H1 (cell line): Measurements from ENCODE around the gene SPSB1. TPM values are rescaled to one million over a fixed set of nuclear protein-coding genes. Genes with fewer than 3 reads are reported as not detected.

Source experiments
- CTCF ChIA-PET: fragments of 300-600 bp; sonication (Branson Sonifier 250); formaldehyde crosslinking; loops from one replicate; lab custom pipeline; 2021; ENCODE audit not compliant: partially characterized antibody; lab: Charles Lee
- POLR2A ChIA-PET: fragments of 300-600 bp; sonication (Branson Sonifier 250); formaldehyde crosslinking; loops from one replicate; lab custom pipeline; 2021; ENCODE audit warnings: inconsistent platforms; ENCODE audit not compliant: partially characterized antibody; lab: Charles Lee
- DNase-seq, 2 experiments: peaks; one replicate each; pipeline versions ENCODE4 v3.0.0 to v3.0.0-alpha.2; 2010 to 2022; ENCODE audit warnings: low spot score in 2 of 2, low read depth in 1 of 2, mixed read lengths in 1 of 2
- FAIRE-seq: peaks from 2 replicates; lab custom pipeline; 2011; peaks lifted over from hg19 to GRCh38; lab: Jason Lieb, UNC
- H2AFZ ChIP-seq: 2 replicates; pipeline ENCODE4 v1.8.1; 2012; ENCODE audit warnings: low read length, inconsistent platforms
- H2AK5ac ChIP-seq: 2 replicates; pipeline ENCODE4 v1.6.1; 2013; ENCODE audit warnings: low read depth, low read length
- H2BK120ac ChIP-seq: replicated peaks from 2 replicates; pipeline ENCODE3; 2013; ENCODE audit warnings: low read depth, low read length, inconsistent platforms
- H2BK12ac ChIP-seq: 2 replicates; pipeline ENCODE4 v1.6.1; 2013; ENCODE audit warnings: low read depth, low read length
- H2BK15ac ChIP-seq: 2 replicates; pipeline ENCODE4 v1.6.1; 2013; ENCODE audit warnings: low read length
- H2BK20ac ChIP-seq: 2 replicates; pipeline ENCODE4 v1.6.1; 2013; ENCODE audit warnings: low read length
- H2BK5ac ChIP-seq: 2 replicates; pipeline ENCODE4 v1.6.1; 2013; ENCODE audit warnings: low read depth, low read length
- H3K14ac ChIP-seq: 2 replicates; pipeline ENCODE4 v1.6.1; 2013; ENCODE audit warnings: inconsistent platforms; ENCODE audit not compliant: insufficient read length
- H3K18ac ChIP-seq: 2 replicates; pipeline ENCODE4 v1.6.1; 2013; ENCODE audit warnings: low read length; ENCODE audit errors: extremely low read depth
- H3K23ac ChIP-seq: 2 replicates; pipeline ENCODE4 v1.6.1; 2013; ENCODE audit warnings: inconsistent platforms; ENCODE audit not compliant: insufficient read length
- H3K23me2 ChIP-seq: 2 replicates; pipeline ENCODE4 v1.6.1; 2013; ENCODE audit warnings: low read depth, low read length
- H3K27ac ChIP-seq: 2 replicates; pipeline ENCODE4 v1.6.1; 2011; ENCODE audit warnings: low read depth, low read length, inconsistent platforms
- H3K27me3 ChIP-seq, 4 experiments: replicated peaks in 1 of 4; 1 replicate in 1 of 4; 2 replicates in 3 of 4; pipeline versions ENCODE4 v1.6.1 to v1.8.1; 2011 to 2013; ENCODE audit warnings: low read length in 3 of 4, mild to moderate bottlenecking in 3 of 4, inconsistent platforms in 2 of 4, mixed read lengths in 2 of 4, moderate library complexity in 1 of 4; ENCODE audit not compliant: control insufficient read depth in 3 of 4, insufficient read depth in 3 of 4; ENCODE audit errors: extremely low read depth in 1 of 4
- H3K36me3 ChIP-seq, 4 experiments: 2 replicates each; pipeline versions ENCODE4 v1.6.1 to v1.8.1; 2011 to 2013; ENCODE audit warnings: mild to moderate bottlenecking in 4 of 4, low read length in 3 of 4, moderate library complexity in 2 of 4, control low read depth in 1 of 4, inconsistent platforms in 1 of 4; ENCODE audit not compliant: insufficient read depth in 4 of 4, control insufficient read depth in 2 of 4
- H3K4ac ChIP-seq: replicated peaks from 2 replicates; pipeline ENCODE3; 2013; ENCODE audit warnings: low read length, low read depth, mixed read lengths, inconsistent platforms; ENCODE audit not compliant: insufficient read length
- H3K4me1 ChIP-seq, 4 experiments: replicated peaks in 1 of 4; 1 replicate in 1 of 4; 2 replicates in 3 of 4; pipeline versions ENCODE4 v1.6.1 to v1.8.1; 2011 to 2013; ENCODE audit warnings: low read length in 3 of 4, inconsistent platforms in 2 of 4, mixed read lengths in 1 of 4; ENCODE audit not compliant: insufficient read depth in 4 of 4, control insufficient read depth in 3 of 4
- H3K4me2 ChIP-seq, 2 experiments: 2 replicates each; pipeline versions ENCODE4 v1.6.1 to v1.8.1; 2011 to 2013; ENCODE audit warnings: low read depth in 2 of 2, low read length in 2 of 2, control low read depth in 1 of 2, inconsistent platforms in 1 of 2, mild to moderate bottlenecking in 1 of 2; ENCODE audit not compliant: insufficient read depth in 1 of 2
- H3K4me3 ChIP-seq, 4 experiments: fragments of 200-600, 300-600 bp in 1 of 4; sonication (generic), shearing (Covaris generic), sonication (Bioruptor Twin) in 1 of 4; 2 replicates each; pipeline versions ENCODE4 v1.5.1 to v1.8.1; 2011 to 2016; ENCODE audit warnings: low read length in 4 of 4, low read depth in 3 of 4, control low read depth in 2 of 4, inconsistent platforms in 2 of 4, mild to moderate bottlenecking in 2 of 4, mixed read lengths in 1 of 4, moderate library complexity in 1 of 4; ENCODE audit not compliant: insufficient read depth in 2 of 4; ENCODE audit errors: extremely low read depth in 1 of 4
- H3K56ac ChIP-seq: replicated peaks from 2 replicates; pipeline ENCODE3; 2013; ENCODE audit warnings: low read depth, mild to moderate bottlenecking, mixed read lengths, low read length, inconsistent platforms; ENCODE audit not compliant: insufficient read length
- H3K79me1 ChIP-seq: 2 replicates; pipeline ENCODE4 v1.6.1; 2013; ENCODE audit warnings: low read depth, low read length, control low read depth
- H3K79me2 ChIP-seq, 2 experiments: 2 replicates each; pipeline versions ENCODE4 v1.6.1 to v1.8.1; 2012 to 2013; ENCODE audit warnings: low read length in 2 of 2, mild to moderate bottlenecking in 2 of 2, inconsistent platforms in 1 of 2; ENCODE audit not compliant: insufficient read depth in 2 of 2, control insufficient read depth in 1 of 2
- H3K9ac ChIP-seq, 4 experiments: replicated peaks in 1 of 4; 1 replicate in 1 of 4; 2 replicates in 3 of 4; pipeline versions ENCODE4 v1.6.1 to v1.8.1; 2011 to 2013; ENCODE audit warnings: low read depth in 3 of 4, low read length in 3 of 4, control low read depth in 2 of 4, mild to moderate bottlenecking in 2 of 4, moderate library complexity in 2 of 4, inconsistent platforms in 1 of 4; ENCODE audit errors: extremely low read depth in 1 of 4
- H3K9me3 ChIP-seq, 2 experiments: 2 replicates each; pipeline versions ENCODE4 v1.6.1 to v1.8.1; 2012 to 2013; ENCODE audit warnings: mild to moderate bottlenecking in 2 of 2, moderate library complexity in 2 of 2, control low read depth in 1 of 2, inconsistent platforms in 1 of 2, low read depth in 1 of 2, low read length in 1 of 2, mixed read lengths in 1 of 2; ENCODE audit not compliant: insufficient read depth in 2 of 2
- H4K20me1 ChIP-seq, 2 experiments: replicated peaks in 1 of 2; 2 replicates each; pipeline versions ENCODE3 to v1.8.1; 2011 to 2013; ENCODE audit warnings: inconsistent platforms in 2 of 2, low read length in 2 of 2, mild to moderate bottlenecking in 1 of 2; ENCODE audit not compliant: insufficient read depth in 2 of 2, control insufficient read depth in 1 of 2
- H4K5ac ChIP-seq: 2 replicates; pipeline ENCODE4 v1.6.1; 2013; ENCODE audit warnings: low read length, low read depth, mixed read lengths, inconsistent platforms; ENCODE audit not compliant: insufficient read length
- H4K8ac ChIP-seq: 2 replicates; pipeline ENCODE4 v1.8.0; 2013; ENCODE audit warnings: mild to moderate bottlenecking, moderate library complexity, low read length, inconsistent platforms; ENCODE audit not compliant: insufficient read depth; ENCODE audit errors: extremely low read depth
- H4K91ac ChIP-seq: replicated peaks from 2 replicates; pipeline ENCODE3; 2013; ENCODE audit warnings: low read length, mixed read lengths, inconsistent platforms; ENCODE audit not compliant: insufficient read length
- BACH1 ChIP-seq: IDR thresholded peaks from 2 replicates; pipeline ENCODE4 v1.6.1; 2012; ENCODE audit warnings: low read length, improper control_type of control experiment
- CBX5 ChIP-seq: fragments of 300-800, 300-1000 bp; sonication (generic); IDR thresholded peaks from 2 replicates; pipeline ENCODE4 v1.7.1; 2016; ENCODE audit warnings: antibody characterized with exemption, low read length, low read depth
- CEBPB ChIP-seq: IDR thresholded peaks from 2 replicates; pipeline ENCODE4 v1.6.1; 2012; ENCODE audit warnings: low read depth, low read length
- CHD1 ChIP-seq: IDR thresholded peaks from 2 replicates; pipeline ENCODE4 v1.6.1; 2012; ENCODE audit warnings: low read depth, low read length, improper control_type of control experiment
- MAFK ChIP-seq: IDR thresholded peaks from 2 replicates; pipeline ENCODE4 v1.6.1; 2012; ENCODE audit warnings: low read depth, mild to moderate bottlenecking, improper control_type of control experiment, low read length
- POU5F1 ChIP-seq: IDR thresholded peaks from 2 replicates; pipeline ENCODE4 v1.6.1; 2011; ENCODE audit warnings: low read depth, mild to moderate bottlenecking, low read length, moderate library complexity
- RNF2 ChIP-seq: fragments of 200-900, 300-1000 bp; sonication (generic); IDR thresholded peaks from 2 replicates; pipeline ENCODE4 v1.7.1; 2016; ENCODE audit warnings: borderline replicate concordance, low read depth, mild to moderate bottlenecking, antibody characterized with exemption, low read length; ENCODE audit not compliant: poor library complexity, severe bottlenecking; ENCODE audit errors: missing control alignments
- SP2 ChIP-seq: IDR thresholded peaks from 2 replicates; pipeline ENCODE4 v1.6.1; 2012; ENCODE audit warnings: mild to moderate bottlenecking, low read length, inconsistent platforms
- SUZ12 ChIP-seq: fragments of 200-600 bp; sonication (generic); IDR thresholded peaks from 2 replicates; pipeline ENCODE4 v1.6.1; 2012; ENCODE audit warnings: mild to moderate bottlenecking, inconsistent platforms, low read length, moderate library complexity, mixed read lengths
- TAF1 ChIP-seq: IDR thresholded peaks from 2 replicates; pipeline ENCODE4 v1.6.1; 2011; ENCODE audit warnings: mild to moderate bottlenecking, low read depth, low read length
- WGBS, 2 experiments: shearing (Covaris generic) in 1 of 2; methylation state at CpG; one replicate each; pipeline versions ENCODE4 v1.1.6 to v1.1.7; 2013 to 2015; ENCODE audit warnings: low lambda C conversion rate in 2 of 2, mixed read lengths in 2 of 2, inconsistent platforms in 1 of 2, low coverage in 1 of 2, missing lambda C conversion rate in 1 of 2; ENCODE audit not compliant: insufficient replicate concordance in 2 of 2, insufficient coverage in 1 of 2, insufficient read length in 1 of 2; ENCODE audit errors: extremely low coverage in 1 of 2, missing lambda C conversion rate in 1 of 2; 5-methylcytosine and 5-hydroxymethylcytosine counted together
- polyA plus RNA-seq, 7 experiments: library from polyadenylated mRNA; depleted of rRNA in 3 of 7; stranded (reverse) in 5 of 7; unstranded in 2 of 7; fragments of >200 nt in 5 of 7; fragments of 200-250 nt in 2 of 7; gene quantifications; 1 replicate in 5 of 7; 2 replicates in 1 of 7; 4 replicates in 1 of 7; pipeline versions ENCODE4 v1.2.1 to v1.2.3, GENCODE V29; 2011 to 2013; ENCODE audit warnings: missing spikeins in 2 of 7, mixed read lengths in 2 of 7
- total RNA-seq: library from RNA; stranded (reverse); fragmentation: NEBNext Ultra II Directional; extraction: Animal tissue kit (Norgen Biotek cat#: 25700); gene quantifications from 2 replicates; pipeline ENCODE4 v1.2.1, GENCODE V29; 2021
- TF ChIP-seq, protein P1 (sequence below): IDR thresholded peaks from 2 replicates; pipeline ENCODE4 v1.6.1; 2011; ENCODE audit warnings: low read depth, mild to moderate bottlenecking, low read length; ENCODE audit not compliant: insufficient read depth

The SPSB1 gene
- total and polyA plus RNA-seq, 2 of the 8 experiments (the other 6 are each of a cell fraction or from before 2014, with no cell fraction given): 5.3 to 6.4 TPM

DNA sequence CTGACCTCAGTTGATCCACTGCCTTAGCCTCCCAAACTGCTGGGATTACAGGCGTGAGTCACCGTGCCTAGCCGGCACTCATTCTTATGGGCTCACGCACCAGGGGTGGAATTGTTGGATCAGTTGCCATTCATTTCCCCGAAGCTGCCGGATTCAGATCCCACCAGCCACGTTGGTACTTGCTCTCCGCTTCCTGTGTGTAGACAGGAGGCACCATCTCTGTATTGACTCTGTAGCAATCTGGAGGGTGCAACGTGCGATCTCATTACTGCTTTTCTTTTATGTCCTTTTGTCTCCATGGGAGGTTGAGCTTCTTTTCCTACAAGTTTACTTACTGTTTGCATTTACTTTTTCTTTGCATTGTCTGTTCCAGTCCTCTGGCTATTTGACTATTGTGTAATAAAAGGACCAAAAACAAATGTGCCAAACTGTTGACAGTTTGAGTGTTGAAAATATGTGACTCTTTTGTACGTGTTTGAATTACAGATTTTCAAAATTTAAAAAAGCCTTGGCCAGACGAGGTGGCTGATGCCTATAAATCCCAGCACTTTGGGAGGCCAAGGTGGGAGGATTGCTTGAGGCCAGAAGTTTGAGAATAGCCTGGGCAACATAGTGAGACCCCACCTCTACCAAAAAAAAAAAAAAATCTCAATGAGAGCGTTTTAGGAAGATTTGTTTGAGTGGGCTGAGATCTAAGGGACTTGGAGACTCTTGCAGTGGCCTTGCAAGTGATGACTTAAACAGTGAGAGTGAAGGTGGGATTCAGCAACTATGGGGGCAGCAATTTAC is 39.1 kb downstream of the SPSB1 start:
- Histone ChIP-seq H2BK20ac (no peak overlapping the region), H3K56ac (no peak overlapping the region), H3K27me3 (no peaks in the 10 kb centered on the region), H3K36me3 (no peaks in the 10 kb centered on the region), H2BK5ac (no peak overlapping the region), H2BK120ac (no peak overlapping the region), H3K23me2 (no peaks in the 10 kb centered on the region), H3K79me1 (peaks cover 4% of the 10 kb centered on the region; the same call in 1 of the 2 replicates), H4K91ac (no peak overlapping the region), H3K9me3 (no peaks in the 10 kb centered on the region), H2AK5ac (no peak overlapping the region), H3K9ac (no peak overlapping the region), H3K18ac (no peak overlapping the region), H4K5ac (no peak overlapping the region), H2BK12ac (no peak overlapping the region), H4K20me1 (no peaks in the 10 kb centered on the region), H4K8ac (no peak overlapping the region), H3K27ac (no peak overlapping the region), H3K4me2 (no peak overlapping the region), H3K4me1 (no peaks in the 10 kb centered on the region; a peak in 1 of 7 replicates), H3K79me2 (no peaks in the 10 kb centered on the region), H3K4me3 (no peak overlapping the region), H3K23ac (no peak overlapping the region), H2BK15ac (no peak overlapping the region), H3K14ac (no peak overlapping the region), H3K4ac (no peak overlapping the region), H2AFZ (no peak overlapping the region)
- 89% methylated on average over 13 of the region's 13 CpGs; no CpG with 5 or more reads in 1 of the 2 experiments for WGBS, 2 experiments
- CTCF ChIA-PET: no interaction called here
- FAIRE-seq (no peak), DNase-seq (no peak)
- POLR2A ChIA-PET: interaction anchor here (1.0 kb wide), 1 partner anchor 11 kb away, joined by 3 read pairs; no protein-coding TSS in a partner anchor
- TF ChIP-seq CBX5: no peak
- TF ChIP-seq, protein P1, sequence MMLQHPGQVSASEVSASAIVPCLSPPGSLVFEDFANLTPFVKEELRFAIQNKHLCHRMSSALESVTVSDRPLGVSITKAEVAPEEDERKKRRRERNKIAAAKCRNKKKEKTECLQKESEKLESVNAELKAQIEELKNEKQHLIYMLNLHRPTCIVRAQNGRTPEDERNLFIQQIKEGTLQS: no peak
- TF ChIP-seq TAF1: no peak
- no peak for TF ChIP-seq SUZ12
- no peak for TF ChIP-seq SP2
- TF ChIP-seq RNF2: no peak
- no peak for TF ChIP-seq CEBPB
- TF ChIP-seq CHD1: no peak
- no peak for TF ChIP-seq POU5F1
- TF ChIP-seq BACH1: no peak
- TF ChIP-seq MAFK: no peak
